Vagina (tissue), 2 donors: ENCODE data around the gene AMER3. TPM values are rescaled to one million over a fixed set of nuclear protein-coding genes. Genes with fewer than 3 reads are reported as not detected.

ENCODE experiments used
- DNase-seq, 2 donors: peaks; one replicate each; pipeline ENCODE4 v3.0.0-alpha.2; 2017; ENCODE audit errors: extremely low spot score in 2 of 2
- H3K27ac ChIP-seq: fragments of 200-600 bp; sonication (generic); one replicate; pipeline ENCODE4 v1.5.1; 2019
- H3K27me3 ChIP-seq: fragments of 200-600 bp; sonication (generic); one replicate; pipeline ENCODE4 v1.5.1; 2019
- H3K36me3 ChIP-seq, 2 donors: fragments of 200-600 bp; sonication (generic); one replicate each; pipeline ENCODE4 v1.5.1; 2017 to 2019
- H3K4me1 ChIP-seq: fragments of 200-600 bp; sonication (generic); one replicate; pipeline ENCODE4 v1.5.1; 2019
- H3K4me3 ChIP-seq, 2 donors: fragments of 200-600 bp; sonication (generic); 1 replicate in 1 of 2; 2 replicates in 1 of 2; pipeline ENCODE4 v1.5.1; 2016 to 2019
- H3K9me3 ChIP-seq: fragments of 200-600 bp; sonication (generic); one replicate; pipeline ENCODE4 v1.5.1; 2019
- POLR2A ChIP-seq, 2 donors: fragments of 450-650 bp; IDR thresholded peaks; one replicate each; pipeline ENCODE4 v1.6.1; 2017; ENCODE audit warnings: antibody characterized with exemption in 2 of 2, mild to moderate bottlenecking in 2 of 2, moderate library complexity in 2 of 2
- POLR2AphosphoS5 ChIP-seq, 2 donors: sonication (generic); formaldehyde crosslinking; IDR thresholded peaks; one replicate each; pipeline ENCODE4 v1.9.0; 2017; ENCODE audit warnings: antibody characterized with exemption in 2 of 2, mild to moderate bottlenecking in 2 of 2, low read depth in 1 of 2; ENCODE audit not compliant: insufficient read depth in 1 of 2
- intact Hi-C: fragments of 100-400 bp; cut with DNase I; formaldehyde crosslinking; loops from one replicate; pipeline ENCODE4 v1.15.1; 2023
- total RNA-seq: library from RNA; depleted of rRNA; stranded (reverse); fragments of >200 nt; gene quantifications from one replicate; pipeline ENCODE4 v1.2.3, GENCODE V29; 2016
- TF ChIP-seq, protein P1 (sequence below), 3 experiments: fragments of 450-650 bp in 2 of 3; fragments of 200-600 bp in 1 of 3; sonication (generic) in 1 of 3; IDR thresholded peaks; one replicate each; pipeline ENCODE4 v1.5.1; 2017 to 2019; ENCODE audit warnings: antibody characterized with exemption in 3 of 3, mild to moderate bottlenecking in 2 of 3, moderate library complexity in 2 of 3

Gene AMER3
- total RNA-seq, 1 donor from 2014 or later, result not detected

DNA sequence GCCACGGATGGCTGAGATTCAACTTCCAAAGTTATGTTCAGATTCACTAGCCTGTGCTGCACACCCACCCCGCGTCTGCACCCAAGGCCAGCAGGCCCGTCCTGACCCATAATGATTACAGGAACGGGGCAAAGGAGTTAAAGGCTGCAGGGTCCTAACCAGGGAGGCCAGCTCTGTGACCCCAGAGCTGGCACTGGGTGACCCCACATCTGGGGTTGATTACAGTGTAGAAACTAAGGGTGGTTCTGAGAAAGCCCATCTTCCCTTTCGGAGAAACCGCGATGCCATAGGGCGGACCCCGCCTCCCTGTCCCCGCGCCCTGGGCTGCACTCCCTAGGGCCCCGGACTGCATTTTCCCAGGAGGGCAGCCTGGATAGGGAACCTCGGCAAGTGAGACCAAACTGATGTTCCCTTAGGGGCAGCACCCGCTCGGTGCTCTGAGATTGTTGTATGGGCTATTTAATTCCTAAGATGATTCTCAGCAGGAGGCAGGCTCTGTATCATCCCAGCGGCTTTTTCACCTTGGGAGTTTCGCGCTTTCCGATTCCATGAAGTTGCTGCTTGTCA lies 28.6 kb upstream of the AMER3 start:
- Histone ChIP-seq H3K4me3 (peak overlapping the region; percentile 51 to 53), H3K36me3 (no peaks in the 10 kb centered on the region)
- intact Hi-C loops, result no loop called here

DNA sequence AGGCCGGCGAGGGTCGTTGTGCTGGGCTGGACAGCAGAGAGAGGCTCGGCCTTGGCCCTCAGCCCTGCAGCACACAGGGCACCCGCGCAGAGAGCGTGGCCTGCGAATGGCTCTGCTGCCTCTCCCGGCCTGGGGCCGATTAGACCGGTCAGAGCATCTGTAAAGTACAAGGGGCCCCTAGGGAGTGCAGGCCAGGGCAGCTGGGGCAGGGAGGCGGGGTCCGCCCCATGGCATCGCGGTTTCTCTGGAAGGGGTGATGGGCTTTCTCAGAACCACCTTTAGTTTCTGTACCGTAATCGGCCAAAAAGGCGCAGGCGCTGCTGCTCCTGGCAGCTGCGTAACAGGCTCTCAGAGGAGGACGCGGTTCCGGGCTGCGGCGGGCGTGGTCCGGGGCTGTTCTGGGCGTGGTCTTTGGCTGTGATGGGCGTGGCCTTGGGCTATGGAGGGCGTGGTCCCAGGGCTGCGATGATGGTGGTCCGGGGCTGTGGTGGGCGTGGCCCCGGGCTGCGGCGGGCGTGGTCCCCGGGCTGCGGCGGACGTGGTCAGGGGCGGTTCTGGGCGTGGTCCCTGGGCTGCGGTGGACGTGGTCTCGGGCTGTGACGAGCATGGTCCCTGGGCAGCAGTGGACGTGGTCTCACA lies 27.9 kb upstream of the AMER3 start:
- DNase-seq, result no peak
- no peaks in the 10 kb centered on the region for H3K27me3 ChIP-seq
- H3K4me3 ChIP-seq, result peak overlapping the region; percentile 51 to 53
- peak in 1 of 2 donors; percentile 67 for TF ChIP-seq POLR2AphosphoS5 (IDR thresholded peaks at IDR 0.05; ENCODE audit: insufficient read depth in 1 of 2, low read depth in 1 of 2)
- TF ChIP-seq, protein P1, sequence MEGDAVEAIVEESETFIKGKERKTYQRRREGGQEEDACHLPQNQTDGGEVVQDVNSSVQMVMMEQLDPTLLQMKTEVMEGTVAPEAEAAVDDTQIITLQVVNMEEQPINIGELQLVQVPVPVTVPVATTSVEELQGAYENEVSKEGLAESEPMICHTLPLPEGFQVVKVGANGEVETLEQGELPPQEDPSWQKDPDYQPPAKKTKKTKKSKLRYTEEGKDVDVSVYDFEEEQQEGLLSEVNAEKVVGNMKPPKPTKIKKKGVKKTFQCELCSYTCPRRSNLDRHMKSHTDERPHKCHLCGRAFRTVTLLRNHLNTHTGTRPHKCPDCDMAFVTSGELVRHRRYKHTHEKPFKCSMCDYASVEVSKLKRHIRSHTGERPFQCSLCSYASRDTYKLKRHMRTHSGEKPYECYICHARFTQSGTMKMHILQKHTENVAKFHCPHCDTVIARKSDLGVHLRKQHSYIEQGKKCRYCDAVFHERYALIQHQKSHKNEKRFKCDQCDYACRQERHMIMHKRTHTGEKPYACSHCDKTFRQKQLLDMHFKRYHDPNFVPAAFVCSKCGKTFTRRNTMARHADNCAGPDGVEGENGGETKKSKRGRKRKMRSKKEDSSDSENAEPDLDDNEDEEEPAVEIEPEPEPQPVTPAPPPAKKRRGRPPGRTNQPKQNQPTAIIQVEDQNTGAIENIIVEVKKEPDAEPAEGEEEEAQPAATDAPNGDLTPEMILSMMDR (IDR thresholded peaks at IDR 0.05), result no peak
- no peak for TF ChIP-seq POLR2A (IDR thresholded peaks at IDR 0.05)
- H3K27ac ChIP-seq, result peak overlapping the region; percentile 46
- H3K9me3 ChIP-seq, result no peaks in the 10 kb centered on the region
- H3K4me1 ChIP-seq, result peaks cover 20% of the 10 kb centered on the region
- no peaks in the 10 kb centered on the region for H3K36me3 ChIP-seq
- intact Hi-C loops, result no loop called here

More for the DNA sequence above, 28.6 kb upstream of the AMER3 start:
- Histone ChIP-seq H3K4me1 (peaks cover 20% of the 10 kb centered on the region), H3K9me3 (no peaks in the 10 kb centered on the region), H3K27ac (no peak overlapping the region), H3K27me3 (no peaks in the 10 kb centered on the region)
- TF ChIP-seq, protein P1 (IDR thresholded peaks at IDR 0.05), result no peak
- TF ChIP-seq POLR2AphosphoS5 (IDR thresholded peaks at IDR 0.05; ENCODE audit: insufficient read depth in 1 of 2, low read depth in 1 of 2), result no peak
- no peak for TF ChIP-seq POLR2A (IDR thresholded peaks at IDR 0.05)
- no peak for DNase-seq

DNA sequence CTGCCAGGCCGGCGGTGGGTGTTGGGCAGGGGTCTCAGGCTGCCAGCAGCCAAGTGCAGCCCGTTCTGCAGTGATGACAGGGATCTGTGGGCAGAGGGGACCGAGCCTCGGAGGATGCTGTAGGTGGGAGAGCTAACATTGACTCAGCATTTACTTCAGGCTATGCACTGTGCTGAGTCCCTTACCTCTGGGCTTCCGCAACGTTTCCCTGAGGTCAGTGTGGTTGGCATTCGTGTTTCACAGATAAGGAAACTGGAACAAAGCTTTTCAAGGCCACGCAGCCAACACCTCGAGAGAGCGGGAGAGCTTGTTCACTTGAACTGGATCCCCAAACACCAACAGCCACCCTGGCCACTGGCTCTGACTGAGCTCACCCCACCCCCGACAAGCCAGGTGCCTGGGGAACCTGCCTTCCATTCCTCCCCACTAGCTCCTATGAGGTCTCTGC lies 27.3 kb upstream of the AMER3 start:
- no peak for DNase-seq
- no peaks in the 10 kb centered on the region for H3K9me3 ChIP-seq
- no peak overlapping the region for H3K27ac ChIP-seq

DNA sequence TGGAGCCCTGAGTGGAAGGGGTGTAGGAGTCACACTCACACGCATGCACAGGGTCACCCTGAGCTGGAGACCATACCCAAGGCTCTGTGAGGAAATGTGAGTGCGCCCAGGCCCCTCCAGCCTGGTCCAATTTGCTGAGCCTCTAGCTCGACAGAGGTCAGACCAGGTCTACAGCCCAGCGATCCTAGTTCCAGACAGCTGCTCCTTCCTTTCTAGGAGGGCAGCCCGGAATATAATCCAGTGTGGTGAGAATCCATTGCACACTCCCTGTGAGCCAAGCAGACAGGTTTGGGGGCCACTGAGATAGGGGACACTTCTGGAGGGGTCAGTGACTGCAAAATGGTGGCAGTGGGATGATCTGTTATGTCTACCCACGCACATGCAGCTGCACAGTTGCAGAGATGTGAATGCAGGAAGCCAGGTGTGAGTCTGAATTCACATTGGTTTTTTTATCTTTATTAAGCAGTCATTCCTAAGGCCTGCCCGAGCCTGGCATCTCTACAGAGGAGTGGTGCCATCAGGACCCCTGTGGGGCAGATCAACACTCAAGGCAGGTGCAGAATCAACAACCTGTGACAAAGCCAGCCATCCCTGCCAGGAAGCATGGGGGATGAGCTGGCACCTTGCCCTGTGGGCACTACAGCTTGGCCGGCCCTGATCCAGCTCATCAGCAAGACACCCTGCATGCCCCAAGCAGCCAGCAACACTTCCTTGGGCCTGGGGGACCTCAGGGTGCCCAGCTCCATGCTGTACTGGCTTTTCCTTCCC lies 26.6 kb upstream of the AMER3 start, which contains the start of gene GPR148:
Gene GPR148, plus strand, starts transcription at position 522 of the 768 bp plus-strand sequence. Its CDS starts 82 bp downstream, at position 604.
- no peaks in the 10 kb centered on the region for H3K27me3 ChIP-seq
- H3K36me3 ChIP-seq, result no peaks in the 10 kb centered on the region
- TF ChIP-seq POLR2AphosphoS5 (IDR thresholded peaks at IDR 0.05; ENCODE audit: insufficient read depth in 1 of 2, low read depth in 1 of 2) (no peak), POLR2A (IDR thresholded peaks at IDR 0.05) (no peak)
- TF ChIP-seq, protein P1 (IDR thresholded peaks at IDR 0.05), result no peak
- no peak within 1 kb of the TSS for H3K27ac ChIP-seq
- intact Hi-C loops, result no loop called here
- no peaks in the 10 kb centered on the region for H3K9me3 ChIP-seq
- H3K4me1 ChIP-seq, result peaks cover 20% of the 10 kb centered on the region
- H3K4me3 ChIP-seq, result peak within 1 kb of the TSS; percentile 51 to 53
- DNase-seq, result no peak

More for the DNA sequence above, 27.3 kb upstream of the AMER3 start:
- intact Hi-C loops, result no loop called here
- TF ChIP-seq, protein P1 (IDR thresholded peaks at IDR 0.05), result no peak
- TF ChIP-seq POLR2AphosphoS5 (IDR thresholded peaks at IDR 0.05; ENCODE audit: insufficient read depth in 1 of 2, low read depth in 1 of 2) (no peak), POLR2A (IDR thresholded peaks at IDR 0.05) (no peak)
- Histone ChIP-seq H3K27me3 (no peaks in the 10 kb centered on the region), H3K4me3 (peak overlapping the region; percentile 51 to 53), H3K4me1 (peaks cover 20% of the 10 kb centered on the region), H3K36me3 (no peaks in the 10 kb centered on the region)
